ENCODE measurements around the gene ESYT2.

Gene ESYT2

GRCh38 chr7:158819571-158820203, 9.6 kb downstream of the ESYT2 start:
- Histone ChIP-seq H3K36me3 (ENCODE audit: control insufficient read depth, low read depth, low read length) (no peaks in the 10 kb centered on the region), H3K27ac (ENCODE audit: low read length) (no peak overlapping the region), H3K9ac (ENCODE audit: low read length) (no peak overlapping the region), H3K9me3 (ENCODE audit: control insufficient read depth, low read depth, low read length) (no peaks in the 10 kb centered on the region), H3K4me3 (ENCODE audit: low read length) (no peak overlapping the region), H3K27me3 (ENCODE audit: control insufficient read depth, insufficient read depth, low read length) (no peaks in the 10 kb centered on the region), H3K4me1 (ENCODE audit: control insufficient read depth, low read depth, low read length) (peaks cover 32% of the 10 kb centered on the region)

- no peaks in the 10 kb centered on the region for H3K36me3 ChIP-seq (ENCODE audit: control insufficient read depth, low read depth, low read length)
- peak overlapping the region; percentile 30 for H3K4me3 ChIP-seq (ENCODE audit: low read length)
- H3K9ac ChIP-seq (ENCODE audit: low read length) = peak overlapping the region; percentile 28
- no peaks in the 10 kb centered on the region for H3K9me3 ChIP-seq (ENCODE audit: control insufficient read depth, low read depth, low read length)
- peaks cover 35% of the 10 kb centered on the region for H3K4me1 ChIP-seq (ENCODE audit: control insufficient read depth, low read depth, low read length)
- peak overlapping the region; percentile 56 for H3K27ac ChIP-seq (ENCODE audit: low read length)
- H3K27me3 ChIP-seq (ENCODE audit: control insufficient read depth, insufficient read depth, low read length) = no peaks in the 10 kb centered on the region
Observed at GRCh38 chr7:158818325-158819213, 10.7 kb downstream of the ESYT2 start.

GRCh38 chr7:158816995-158817394, 12.3 kb downstream of the ESYT2 start:
- no peaks in the 10 kb centered on the region for H3K9me3 ChIP-seq (ENCODE audit: control insufficient read depth, low read depth, low read length)
- no peak overlapping the region for H3K4me3 ChIP-seq (ENCODE audit: low read length)
- H3K4me1 ChIP-seq (ENCODE audit: control insufficient read depth, low read depth, low read length) = peaks cover 35% of the 10 kb centered on the region
- no peaks in the 10 kb centered on the region for H3K36me3 ChIP-seq (ENCODE audit: control insufficient read depth, low read depth, low read length)
- H3K9ac ChIP-seq (ENCODE audit: low read length) = no peak overlapping the region
- no peak overlapping the region for H3K27ac ChIP-seq (ENCODE audit: low read length)
- no peaks in the 10 kb centered on the region for H3K27me3 ChIP-seq (ENCODE audit: control insufficient read depth, insufficient read depth, low read length)

GRCh38 chr7:158816271-158816670, 13.0 kb downstream of the ESYT2 start:
- peaks cover 35% of the 10 kb centered on the region for H3K4me1 ChIP-seq (ENCODE audit: control insufficient read depth, low read depth, low read length)
- no peak overlapping the region for H3K9ac ChIP-seq (ENCODE audit: low read length)
- H3K9me3 ChIP-seq (ENCODE audit: control insufficient read depth, low read depth, low read length) = no peaks in the 10 kb centered on the region
- no peaks in the 10 kb centered on the region for H3K27me3 ChIP-seq (ENCODE audit: control insufficient read depth, insufficient read depth, low read length)
- H3K36me3 ChIP-seq (ENCODE audit: control insufficient read depth, low read depth, low read length) = no peaks in the 10 kb centered on the region
- no peak overlapping the region for H3K4me3 ChIP-seq (ENCODE audit: low read length)
- H3K27ac ChIP-seq (ENCODE audit: low read length) = no peak overlapping the region

GRCh38 chr7:158815800-158816128, 13.5 kb downstream of the ESYT2 start:
- Histone ChIP-seq H3K36me3 (ENCODE audit: control insufficient read depth, low read depth, low read length) (no peaks in the 10 kb centered on the region), H3K27me3 (ENCODE audit: control insufficient read depth, insufficient read depth, low read length) (no peaks in the 10 kb centered on the region), H3K9me3 (ENCODE audit: control insufficient read depth, low read depth, low read length) (no peaks in the 10 kb centered on the region), H3K4me3 (ENCODE audit: low read length) (no peak overlapping the region), H3K9ac (ENCODE audit: low read length) (no peak overlapping the region), H3K27ac (ENCODE audit: low read length) (no peak overlapping the region), H3K4me1 (ENCODE audit: control insufficient read depth, low read depth, low read length) (peaks cover 35% of the 10 kb centered on the region)

- H3K9ac ChIP-seq (ENCODE audit: low read length) = no peak overlapping the region
- peaks cover 35% of the 10 kb centered on the region for H3K4me1 ChIP-seq (ENCODE audit: control insufficient read depth, low read depth, low read length)
- no peaks in the 10 kb centered on the region for H3K27me3 ChIP-seq (ENCODE audit: control insufficient read depth, insufficient read depth, low read length)
- H3K27ac ChIP-seq (ENCODE audit: low read length) = no peak overlapping the region
- H3K36me3 ChIP-seq (ENCODE audit: control insufficient read depth, low read depth, low read length) = no peaks in the 10 kb centered on the region
- no peaks in the 10 kb centered on the region for H3K9me3 ChIP-seq (ENCODE audit: control insufficient read depth, low read depth, low read length)
- no peak overlapping the region for H3K4me3 ChIP-seq (ENCODE audit: low read length)
Observed at GRCh38 chr7:158815083-158815799, 14.1 kb downstream of the ESYT2 start.

- Histone ChIP-seq H3K9ac (ENCODE audit: low read length) (no peak overlapping the region), H3K36me3 (ENCODE audit: control insufficient read depth, low read depth, low read length) (no peaks in the 10 kb centered on the region), H3K27me3 (ENCODE audit: control insufficient read depth, insufficient read depth, low read length) (no peaks in the 10 kb centered on the region), H3K4me1 (ENCODE audit: control insufficient read depth, low read depth, low read length) (peaks cover 35% of the 10 kb centered on the region), H3K4me3 (ENCODE audit: low read length) (no peak overlapping the region), H3K9me3 (ENCODE audit: control insufficient read depth, low read depth, low read length) (no peaks in the 10 kb centered on the region), H3K27ac (ENCODE audit: low read length) (no peak overlapping the region)
Observed at GRCh38 chr7:158814637-158815036, 14.7 kb downstream of the ESYT2 start.

- Histone ChIP-seq H3K27ac (ENCODE audit: low read length) (no peak overlapping the region), H3K27me3 (ENCODE audit: control insufficient read depth, insufficient read depth, low read length) (no peaks in the 10 kb centered on the region), H3K4me3 (ENCODE audit: low read length) (no peak overlapping the region), H3K9me3 (ENCODE audit: control insufficient read depth, low read depth, low read length) (no peaks in the 10 kb centered on the region), H3K4me1 (ENCODE audit: control insufficient read depth, low read depth, low read length) (peaks cover 26% of the 10 kb centered on the region), H3K9ac (ENCODE audit: low read length) (no peak overlapping the region), H3K36me3 (ENCODE audit: control insufficient read depth, low read depth, low read length) (no peaks in the 10 kb centered on the region)
Observed at GRCh38 chr7:158812684-158813083, 16.6 kb downstream of the ESYT2 start.

- H3K36me3 ChIP-seq (ENCODE audit: control insufficient read depth, low read depth, low read length) = no peaks in the 10 kb centered on the region
- no peak overlapping the region for H3K4me3 ChIP-seq (ENCODE audit: low read length)
- peaks cover 23% of the 10 kb centered on the region for H3K4me1 ChIP-seq (ENCODE audit: control insufficient read depth, low read depth, low read length)
- H3K9me3 ChIP-seq (ENCODE audit: control insufficient read depth, low read depth, low read length) = no peaks in the 10 kb centered on the region
- no peak overlapping the region for H3K27ac ChIP-seq (ENCODE audit: low read length)
- no peak overlapping the region for H3K9ac ChIP-seq (ENCODE audit: low read length)
- no peaks in the 10 kb centered on the region for H3K27me3 ChIP-seq (ENCODE audit: control insufficient read depth, insufficient read depth, low read length)
Observed at GRCh38 chr7:158811894-158812293, 17.4 kb downstream of the ESYT2 start.

- no peaks in the 10 kb centered on the region for H3K36me3 ChIP-seq (ENCODE audit: control insufficient read depth, low read depth, low read length)
- no peak overlapping the region for H3K27ac ChIP-seq (ENCODE audit: low read length)
- no peak overlapping the region for H3K4me3 ChIP-seq (ENCODE audit: low read length)
- H3K9ac ChIP-seq (ENCODE audit: low read length) = no peak overlapping the region
- H3K27me3 ChIP-seq (ENCODE audit: control insufficient read depth, insufficient read depth, low read length) = no peaks in the 10 kb centered on the region
- no peaks in the 10 kb centered on the region for H3K9me3 ChIP-seq (ENCODE audit: control insufficient read depth, low read depth, low read length)
- peaks cover 19% of the 10 kb centered on the region for H3K4me1 ChIP-seq (ENCODE audit: control insufficient read depth, low read depth, low read length)
Observed at GRCh38 chr7:158811461-158811860, 17.8 kb downstream of the ESYT2 start.

- Histone ChIP-seq H3K27ac (ENCODE audit: low read length) (no peak overlapping the region), H3K27me3 (ENCODE audit: control insufficient read depth, insufficient read depth, low read length) (no peaks in the 10 kb centered on the region), H3K36me3 (ENCODE audit: control insufficient read depth, low read depth, low read length) (no peaks in the 10 kb centered on the region), H3K4me1 (ENCODE audit: control insufficient read depth, low read depth, low read length) (peaks cover 13% of the 10 kb centered on the region), H3K4me3 (ENCODE audit: low read length) (no peak overlapping the region), H3K9me3 (ENCODE audit: control insufficient read depth, low read depth, low read length) (no peaks in the 10 kb centered on the region), H3K9ac (ENCODE audit: low read length) (no peak overlapping the region)
Observed at GRCh38 chr7:158810846-158811245, 18.5 kb downstream of the ESYT2 start.
